GM19043 (cell line): Measurements from ENCODE around the gene TPCN1.

Experiments
- ATAC-seq: cut with Tn5 transposase; IDR thresholded peaks from one replicate; pipeline ENCODE4 v1.9.1; 2021; ENCODE audit warnings: low read depth; ENCODE audit not compliant: unreplicated experiment

The TPCN1 gene

GRCh38 chr12:113299619-113300237, 78.5 kb downstream of the TPCN1 start:
- no peak for ATAC-seq

DNA sequence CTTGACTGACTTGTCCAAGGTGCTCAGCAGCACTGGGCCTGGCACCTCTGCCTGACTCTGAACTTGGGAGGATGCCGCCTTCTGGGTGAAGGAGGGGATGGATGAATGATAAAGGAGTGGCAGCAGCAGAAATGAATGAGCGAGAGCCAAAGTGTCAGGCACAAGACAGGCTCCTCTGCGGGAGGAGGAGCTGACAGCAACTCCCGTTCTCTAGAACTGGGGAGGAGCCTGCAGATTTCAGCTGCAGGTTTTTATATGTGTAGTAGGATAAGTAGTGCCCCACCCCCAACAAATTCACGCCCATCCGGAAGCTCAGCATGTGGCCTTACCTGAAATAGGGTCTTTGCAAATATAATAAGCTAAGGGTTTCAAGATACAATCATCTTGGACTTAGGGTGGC, 80.5 kb downstream of the TPCN1 start:
- no peak for ATAC-seq

GRCh38 chr12:113302466-113302865, 81.2 kb downstream of the TPCN1 start:
- no peak for ATAC-seq

- no peak for ATAC-seq
Observed at GRCh38 chr12:113302886-113303640, 81.8 kb downstream of the TPCN1 start.

GRCh38 chr12:113305281-113305856, 84.1 kb downstream of the TPCN1 start:
- no peak for ATAC-seq

GRCh38 chr12:113306382-113306781, 85.1 kb downstream of the TPCN1 start:
- no peak for ATAC-seq

- ATAC-seq, result no peak
Observed at GRCh38 chr12:113310489-113310888, 89.2 kb downstream of the TPCN1 start.

GRCh38 chr12:113314121-113314529, 92.9 kb downstream of the TPCN1 start:
- no peak for ATAC-seq

- no peak for ATAC-seq
Observed at GRCh38 chr12:113315358-113315757, 94.1 kb downstream of the TPCN1 start.

DNA sequence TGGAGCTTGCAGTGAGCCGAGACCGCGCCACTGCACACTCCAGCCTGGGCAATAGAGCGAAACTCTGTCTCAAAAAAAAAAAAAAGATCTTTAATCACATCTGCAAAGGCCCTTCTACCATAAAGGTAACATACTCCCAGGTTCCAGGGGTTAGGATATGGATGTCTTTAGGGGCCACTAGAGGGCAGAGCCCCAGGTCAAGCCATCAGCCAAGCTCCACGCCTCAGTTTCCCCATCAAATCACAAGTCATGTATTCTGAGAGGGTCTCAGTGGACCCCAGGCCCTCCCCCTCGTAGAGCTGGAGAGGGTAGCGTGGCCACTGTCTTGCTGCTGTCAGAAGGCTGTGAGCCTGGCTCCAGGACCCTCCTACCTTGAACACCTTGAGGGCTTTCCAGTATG, 94.9 kb downstream of the TPCN1 start:
- no peak for ATAC-seq

DNA sequence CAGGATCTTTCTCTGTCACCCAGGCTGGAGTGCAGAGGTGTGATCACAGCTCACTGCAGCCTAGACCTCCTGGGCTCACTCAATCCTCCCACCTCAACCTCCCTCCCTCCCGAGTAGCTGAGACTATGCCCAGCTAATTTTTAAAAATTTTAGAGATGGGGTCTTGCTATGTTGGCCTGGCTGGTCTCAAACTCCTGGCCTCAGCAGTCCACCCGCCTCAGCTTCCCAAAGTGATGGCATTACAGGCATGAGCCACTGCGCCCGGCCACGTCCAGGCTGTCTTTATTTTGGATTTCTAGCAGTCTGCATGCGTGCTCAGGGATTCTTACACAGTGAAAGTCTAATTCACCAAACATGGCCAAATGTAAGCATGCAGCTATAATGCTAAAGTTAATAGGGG, 95.9 kb downstream of the TPCN1 start:
- ATAC-seq, result no peak

GRCh38 chr12:113318046-113318656, 96.9 kb downstream of the TPCN1 start:
- ATAC-seq, result no peak

DNA sequence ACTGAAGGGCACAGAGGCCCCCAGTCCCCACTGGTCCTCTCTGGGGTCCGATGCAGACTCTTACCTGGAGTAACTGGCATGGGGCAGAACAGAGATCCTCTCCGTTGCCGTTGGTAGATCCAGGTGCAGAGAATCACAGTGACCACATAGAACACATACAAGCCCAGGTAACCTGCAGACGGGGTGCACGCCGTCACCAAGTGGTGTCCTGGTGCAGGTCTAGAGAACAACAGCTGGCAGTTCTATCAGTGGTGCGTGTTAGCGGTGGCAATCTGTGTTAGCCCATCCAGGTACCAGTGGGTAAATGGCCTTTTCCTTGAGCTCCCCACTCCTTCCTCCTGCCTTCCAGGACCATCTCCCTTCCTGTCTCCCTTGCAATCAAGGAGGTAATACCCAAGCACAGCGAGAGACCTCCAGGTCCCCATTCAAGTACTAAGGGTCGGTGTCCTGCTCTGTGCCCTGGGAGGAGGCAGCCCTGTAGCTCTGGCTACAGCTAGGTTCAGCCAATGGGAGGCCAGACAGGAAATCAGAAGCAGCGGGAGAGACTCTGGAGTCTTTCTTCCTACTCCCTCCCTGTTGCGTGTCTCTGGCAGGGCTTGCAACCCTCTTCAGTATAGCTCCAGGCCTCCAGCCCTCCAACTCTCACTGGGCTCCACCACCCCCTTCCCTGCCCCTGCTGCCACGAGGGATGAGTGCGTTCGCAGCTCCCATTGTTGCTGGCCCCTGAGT, 97.8 kb downstream of the TPCN1 start:
- ATAC-seq, result no peak

GRCh38 chr12:113320401-113320800, 99.1 kb downstream of the TPCN1 start:
- ATAC-seq, result no peak

- ATAC-seq, result no peak
Observed at GRCh38 chr12:113322343-113322742, 101.1 kb downstream of the TPCN1 start.

- ATAC-seq, result no peak
Observed at GRCh38 chr12:113325916-113326315, 104.7 kb downstream of the TPCN1 start.

DNA sequence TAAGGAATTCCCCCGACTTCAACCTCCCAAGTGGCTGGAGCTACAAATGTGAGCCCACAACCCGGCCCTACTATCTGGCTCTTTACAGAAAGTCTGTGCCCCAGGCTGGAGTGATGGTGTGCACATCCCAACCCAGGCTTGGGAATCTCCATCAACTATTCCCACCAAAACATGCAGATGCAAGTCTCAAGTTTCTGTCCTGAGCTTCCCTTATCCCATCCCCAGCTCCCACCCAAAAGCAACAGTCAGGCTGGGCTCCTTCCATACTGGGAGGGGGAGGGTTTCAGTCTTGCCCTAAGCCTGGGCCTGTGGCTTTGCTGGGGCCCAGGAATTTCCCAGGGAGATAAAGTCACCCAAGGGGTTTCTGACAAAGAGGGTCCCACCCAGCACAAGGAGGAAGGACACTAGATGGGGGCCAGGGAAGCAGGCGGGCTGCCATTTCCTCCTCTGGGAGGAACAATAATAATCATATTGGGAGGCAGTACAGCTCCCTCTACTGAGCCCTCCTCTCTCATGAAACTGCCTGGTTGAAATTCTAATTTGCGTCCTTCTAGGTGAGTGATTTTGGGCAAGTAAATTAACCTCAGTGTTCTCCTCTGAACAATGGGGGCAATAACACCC, 105.6 kb downstream of the TPCN1 start:
- ATAC-seq, result no peak

DNA sequence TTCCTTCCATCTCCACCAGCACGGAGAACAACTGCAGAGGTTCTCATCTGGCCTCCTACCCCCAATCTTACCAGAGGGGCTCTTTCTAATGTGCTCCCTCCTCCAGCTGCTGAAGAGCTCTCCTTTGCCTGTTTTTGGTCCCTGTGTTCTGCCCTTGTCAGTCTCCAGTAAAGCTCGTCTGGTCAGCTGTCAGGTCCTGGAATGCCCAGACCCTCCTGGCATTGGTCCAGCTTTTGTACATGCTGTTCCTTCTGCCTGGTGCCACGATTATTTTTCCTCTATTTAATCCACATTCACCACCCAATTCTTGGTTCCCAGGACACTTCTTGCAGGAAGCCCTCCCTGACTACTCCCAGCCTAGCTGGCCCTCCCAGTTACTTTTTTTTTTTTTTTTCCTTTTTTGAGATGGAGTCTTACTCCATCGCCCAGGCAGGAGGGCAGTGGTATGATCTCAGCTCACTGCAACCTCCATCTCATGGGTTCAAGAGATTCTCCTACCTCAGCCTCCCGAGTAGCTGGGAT, 107.2 kb downstream of the TPCN1 start:
- ATAC-seq, result no peak

GRCh38 chr12:113329022-113329790, 107.9 kb downstream of the TPCN1 start:
- no peak for ATAC-seq
